ENCODE data around the gene RASGRP2.

The RASGRP2 gene

DNA sequence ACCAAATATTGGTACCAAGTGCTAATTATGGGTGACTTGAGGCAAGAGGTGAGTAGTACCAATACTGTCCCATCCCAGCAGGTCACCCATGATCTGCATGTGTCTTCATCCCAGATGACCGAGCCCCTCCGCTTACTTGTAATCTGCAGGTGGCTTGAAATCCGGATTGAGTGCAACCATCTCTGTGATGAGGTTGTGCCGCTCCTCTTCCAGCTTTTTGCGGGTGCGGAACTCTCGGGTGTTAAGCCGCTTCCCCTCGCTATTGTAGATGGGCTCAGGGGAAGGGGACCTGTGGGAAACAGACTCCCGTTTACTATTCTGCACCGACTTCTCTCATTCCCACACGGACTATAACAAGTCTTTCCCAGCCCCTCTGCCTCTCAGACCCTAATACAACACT is 26.2 kb upstream of the RASGRP2 start:
- no peak for DNase-seq

DNA sequence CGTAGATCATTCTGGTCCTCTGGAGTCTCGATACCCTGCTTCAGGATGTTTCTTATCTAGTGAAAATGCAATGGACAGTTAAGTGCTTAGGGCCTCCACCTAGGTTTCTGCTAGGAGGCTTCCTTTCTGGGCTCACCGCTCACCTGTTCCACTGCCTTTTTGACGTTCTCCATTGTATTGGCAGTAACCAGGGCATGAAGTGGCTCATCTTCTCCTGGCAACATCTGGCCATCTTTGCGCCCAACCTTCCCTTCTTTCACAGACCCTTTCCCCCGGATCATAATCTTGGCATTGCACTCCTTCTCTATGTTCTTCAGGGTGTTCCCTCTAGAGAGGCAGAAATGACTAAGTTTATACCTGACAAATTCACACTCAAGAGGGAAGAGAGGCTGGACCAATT is 25.3 kb upstream of the RASGRP2 start:
- DNase-seq: no peak

- DNase-seq: no peak
Observed at GRCh38 chr11:64768300-64768694, 24.4 kb upstream of the RASGRP2 start.

DNA sequence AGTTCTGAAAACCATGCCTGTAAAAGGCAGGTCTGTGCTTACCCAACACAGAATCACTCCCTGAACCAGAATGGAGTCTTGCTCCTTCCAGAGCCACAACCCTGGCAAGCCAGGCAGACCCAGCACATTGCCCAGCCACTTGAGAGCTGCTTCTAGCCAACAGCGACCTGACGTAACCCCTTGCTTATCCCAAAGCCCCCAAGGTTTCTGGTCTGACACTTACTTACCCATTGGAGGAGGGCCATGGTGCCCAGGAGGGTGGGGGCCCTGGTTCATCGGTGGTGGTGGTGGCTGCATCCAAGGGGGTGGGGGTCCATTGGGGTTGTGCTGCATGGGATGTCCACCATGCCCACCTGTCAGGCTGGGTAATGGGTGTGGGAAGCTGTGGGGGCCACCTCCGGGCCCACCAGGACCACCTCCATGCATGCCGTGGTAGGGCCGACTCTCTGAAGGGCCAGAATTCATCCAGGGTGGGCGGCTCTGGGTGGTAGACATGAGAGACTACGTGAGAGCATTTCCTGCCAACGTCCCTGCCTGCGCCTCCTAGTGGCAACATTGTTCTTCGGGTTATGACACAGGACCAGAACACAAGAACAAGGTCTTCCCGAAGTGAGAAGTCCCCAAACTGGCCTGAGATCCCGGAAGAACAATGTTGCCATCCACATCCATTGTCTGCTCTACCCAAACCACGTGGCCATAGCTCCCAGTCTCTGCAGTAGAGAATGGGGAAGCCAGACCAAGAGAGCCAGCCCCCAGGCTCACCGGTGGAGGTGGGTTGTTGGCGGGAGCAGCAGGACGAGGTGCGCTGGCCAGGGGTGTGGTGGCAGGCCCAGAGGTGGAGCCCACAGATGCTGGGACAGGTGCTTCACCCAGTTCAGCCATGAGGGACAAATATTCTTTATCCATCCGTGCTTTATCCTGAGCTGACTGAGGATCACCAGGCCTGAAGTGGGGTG is 23.7 kb upstream of the RASGRP2 start:
- DNase-seq: no peak

DNA sequence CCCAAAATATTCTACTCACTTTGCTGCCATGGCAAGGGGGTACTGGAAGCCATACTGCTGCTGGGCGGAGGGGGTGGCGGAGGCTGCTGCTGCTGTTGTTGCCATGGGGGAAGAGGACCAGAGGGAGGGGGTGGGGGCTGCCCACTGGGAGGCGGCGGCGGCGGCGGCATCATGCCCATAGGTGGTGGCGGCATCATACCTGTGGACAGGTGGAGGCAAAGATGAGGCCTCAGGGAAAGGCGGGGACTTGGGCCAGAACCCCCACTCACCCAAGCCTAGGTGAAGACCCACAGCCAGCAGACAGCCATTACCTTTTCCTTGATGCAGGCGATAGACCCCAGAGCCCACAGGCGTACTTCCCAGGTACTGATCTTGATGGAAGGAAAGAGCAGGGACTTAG is 22.9 kb upstream of the RASGRP2 start:
- no peak for DNase-seq

DNA sequence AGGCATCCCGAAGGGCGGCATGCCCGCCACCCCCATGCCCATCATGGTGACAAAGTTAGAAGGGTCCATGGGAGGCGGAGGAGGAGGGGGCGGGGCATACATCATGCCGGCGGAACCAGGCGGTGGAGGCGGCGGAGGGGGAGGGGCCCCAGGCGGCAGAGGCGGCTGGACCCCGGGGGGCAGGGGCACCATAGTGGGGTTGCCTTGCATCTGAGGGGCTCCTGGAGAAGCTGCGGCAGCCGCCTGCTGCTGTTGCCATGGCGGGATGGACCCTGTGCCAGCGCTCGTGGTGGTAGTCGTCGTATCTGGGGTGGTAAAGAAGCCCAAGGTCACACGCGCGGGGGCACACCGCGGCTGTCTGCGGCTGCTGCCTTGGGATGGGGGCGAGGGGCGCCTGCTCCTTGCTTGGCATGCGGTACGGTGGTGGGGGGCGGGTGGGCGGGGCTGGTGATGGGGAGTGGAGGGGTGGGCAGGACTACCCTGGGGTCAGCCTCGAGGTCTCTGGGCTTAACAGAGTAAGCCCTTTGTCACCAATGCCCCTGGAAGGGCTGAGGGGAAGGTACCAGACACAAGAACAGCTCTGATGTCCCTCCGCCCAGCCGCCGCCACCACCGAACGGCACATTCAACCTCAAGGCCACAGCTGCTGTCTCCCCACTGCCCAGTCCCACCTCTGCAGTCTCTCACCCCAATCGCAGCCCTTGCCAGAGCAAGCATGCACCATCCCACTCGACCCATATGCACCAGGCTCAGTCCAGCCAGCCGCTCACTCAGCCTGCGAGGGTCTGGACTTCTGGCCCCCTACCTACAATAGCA is 22.1 kb upstream of the RASGRP2 start:
- DNase-seq: no peak

DNA sequence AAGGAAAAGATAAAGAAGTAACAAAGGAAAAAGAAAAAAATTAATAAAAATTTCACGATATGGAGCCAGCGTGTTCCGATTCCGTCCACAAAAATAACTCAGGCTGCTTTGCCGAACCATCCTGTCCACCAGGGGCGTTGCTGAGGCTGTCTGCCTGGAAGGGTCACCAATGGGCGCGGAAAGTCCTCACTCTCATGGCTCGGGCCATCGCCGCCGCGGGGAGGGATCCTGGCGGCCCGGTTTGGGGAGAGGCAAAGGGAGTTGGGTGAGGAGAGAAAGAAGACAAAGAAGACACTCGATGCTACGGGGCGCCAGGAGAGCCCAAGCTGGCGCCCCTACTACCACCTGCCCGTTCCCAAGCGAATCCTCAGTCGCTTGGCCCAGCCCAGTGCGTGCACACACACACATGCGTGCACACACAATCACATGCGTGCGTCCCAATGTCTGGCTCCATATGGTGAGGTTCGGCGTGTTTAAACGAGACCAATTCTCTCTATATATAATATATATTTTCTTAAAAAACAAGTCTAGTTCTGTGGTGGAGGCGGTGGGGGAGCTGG is 21.4 kb upstream of the RASGRP2 start:
- DNase-seq: no peak

DNA sequence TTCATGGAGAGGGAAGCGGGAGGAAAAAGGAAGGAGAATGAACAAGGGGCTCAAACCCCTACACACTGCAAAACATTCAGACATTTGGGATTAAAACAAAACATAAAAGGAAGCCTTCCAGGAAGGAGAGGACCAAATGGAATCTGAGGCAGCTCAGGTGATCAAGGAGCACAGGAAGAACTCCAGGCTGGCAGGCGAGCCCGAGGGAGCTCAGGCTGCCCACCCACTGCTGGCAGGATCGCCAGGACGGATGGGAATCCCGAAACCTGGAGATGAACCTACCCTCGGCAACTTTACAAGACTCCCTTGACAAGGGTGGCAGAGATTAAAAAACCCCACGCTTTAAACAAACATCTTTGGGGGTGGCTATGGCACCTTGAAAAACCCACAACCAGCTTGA is 20.8 kb upstream of the RASGRP2 start:
- no peak for DNase-seq

- no peak for DNase-seq
Observed at GRCh38 chr11:64764040-64764611, 20.2 kb upstream of the RASGRP2 start.

GRCh38 chr11:64763526-64764039 is 19.6 kb upstream of the RASGRP2 start:
- no peak for DNase-seq

DNA sequence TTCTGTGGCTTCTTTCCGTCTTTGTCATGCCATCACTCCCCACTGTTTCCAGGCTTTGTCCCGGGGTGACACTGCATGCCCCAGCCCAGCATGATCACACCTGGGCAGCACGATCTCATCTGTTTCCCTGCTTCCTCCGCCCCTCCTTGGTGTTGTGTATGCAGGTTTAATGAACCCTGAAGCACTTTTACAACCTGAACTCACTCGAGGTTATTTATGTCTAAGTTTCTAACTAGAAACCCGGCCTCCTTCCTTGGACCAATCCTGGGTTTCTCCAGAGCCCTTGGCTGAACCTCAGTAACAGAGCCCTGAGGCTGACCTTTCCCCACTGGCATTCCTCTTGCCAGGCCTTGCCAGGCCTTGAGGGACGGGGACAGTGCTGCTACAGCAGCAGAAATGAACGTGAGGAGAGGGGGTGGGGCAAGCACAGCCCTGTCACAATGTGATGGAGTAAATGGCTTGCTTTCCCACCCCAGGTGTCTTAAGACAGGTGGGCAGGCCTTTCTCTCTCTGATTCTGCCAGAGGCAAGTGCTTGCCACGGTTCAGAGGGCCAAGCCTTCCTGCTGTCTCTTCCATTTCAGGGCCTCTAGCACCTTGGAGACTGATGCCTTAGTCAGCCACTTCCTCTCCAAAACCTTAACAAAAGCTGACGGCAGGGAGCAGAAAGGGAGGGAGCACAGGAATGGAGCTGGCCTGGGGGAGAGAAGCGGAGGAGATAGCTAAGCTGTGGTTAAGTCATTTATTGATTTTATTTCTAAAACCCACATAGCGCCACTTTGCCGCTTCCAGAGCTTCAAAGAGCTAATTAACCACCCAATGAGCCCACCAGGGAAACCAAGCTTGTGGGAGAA is 19.0 kb upstream of the RASGRP2 start:
- DNase-seq: no peak

- DNase-seq: no peak
Observed at GRCh38 chr11:64762277-64762673, 18.3 kb upstream of the RASGRP2 start.

- no peak for DNase-seq
Observed at GRCh38 chr11:64760759-64761420, 16.9 kb upstream of the RASGRP2 start.

- no peak for DNase-seq
Observed at GRCh38 chr11:64759722-64760719, 16.1 kb upstream of the RASGRP2 start, which contains the start of gene PYGM. PYGM (minus strand) TSS chr11:64759974; CDS start chr11:64759898, 76 bp downstream.

- no peak for DNase-seq
Observed at GRCh38 chr11:64759131-64759721, 15.3 kb upstream of the RASGRP2 start.

- DNase-seq: no peak
Observed at GRCh38 chr11:64758330-64759079, 14.6 kb upstream of the RASGRP2 start.

DNA sequence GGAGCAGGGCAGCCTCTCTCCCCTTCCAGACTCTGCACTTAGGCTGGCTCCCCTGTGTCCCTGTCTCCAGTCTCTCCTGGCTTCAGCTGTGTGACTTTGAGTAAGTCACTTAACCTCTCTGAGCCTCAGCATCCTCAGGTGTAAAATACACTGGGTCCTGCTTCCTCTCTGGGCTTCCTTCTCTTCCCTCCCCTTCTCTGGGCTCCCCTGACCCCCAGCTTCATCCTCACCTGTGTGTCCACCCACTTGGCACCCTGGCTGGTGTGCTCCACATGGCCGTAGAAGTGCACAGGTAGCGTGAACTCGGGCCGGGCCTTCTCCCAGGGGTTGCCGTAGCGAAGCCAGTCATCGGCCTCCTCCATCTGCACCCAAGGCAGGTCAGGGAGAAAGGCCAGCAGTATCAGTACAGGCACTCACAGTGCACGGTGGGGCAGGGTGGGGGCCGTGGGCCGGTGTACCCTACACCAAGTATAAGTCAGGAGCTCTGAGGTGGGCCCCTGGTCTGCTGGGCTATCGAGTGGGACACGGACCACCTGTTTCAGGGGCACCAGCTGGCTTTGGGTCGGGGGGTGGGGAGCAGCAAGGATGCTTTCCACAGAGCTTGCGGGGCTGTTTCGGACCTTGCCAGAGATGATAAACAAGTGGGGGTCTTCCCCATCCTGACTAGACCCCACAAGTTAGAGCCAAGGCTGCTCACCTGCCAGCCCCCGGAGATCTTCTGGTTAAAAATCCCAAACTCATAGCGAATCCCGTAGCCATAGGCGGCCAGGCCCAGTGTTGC is 13.8 kb upstream of the RASGRP2 start:
- DNase-seq: no peak
